DOHH2 (cell line): Measurements from ENCODE around the gene PODXL2.
A peak's percentile ranks its signal among the peaks of the same experiment; 100 is the strongest.

Source experiments
- H3F3A ChIP-seq: fragments of 200-600 bp; sonication (generic), shearing (Covaris generic); 2 replicates; pipeline ENCODE4 v1.6.0; 2016; ENCODE audit warnings: antibody characterized with exemption, mild to moderate bottlenecking; ENCODE audit not compliant: control insufficient read depth, insufficient read depth
- H3K27ac ChIP-seq: fragments of 200-600 bp; sonication (generic); 2 replicates; pipeline ENCODE4 v1.5.1; 2014; ENCODE audit warnings: low read depth, mild to moderate bottlenecking, low read length, moderate library complexity
- H3K27me3 ChIP-seq: fragments of 200-600 bp; sonication (generic); 2 replicates; pipeline ENCODE4 v1.6.1; 2014; ENCODE audit warnings: mild to moderate bottlenecking, low read length, mixed read lengths; ENCODE audit not compliant: control insufficient read depth
- H3K36me3 ChIP-seq: fragments of 200-600 bp; sonication (generic); 2 replicates; pipeline ENCODE4 v1.6.1; 2014; ENCODE audit warnings: mild to moderate bottlenecking, low read length, moderate library complexity, mixed read lengths; ENCODE audit not compliant: control insufficient read depth
- H3K4me1 ChIP-seq: fragments of 200-600 bp; sonication (generic); 2 replicates; pipeline ENCODE4 v1.6.1; 2014; ENCODE audit warnings: mild to moderate bottlenecking, low read length, mixed read lengths; ENCODE audit not compliant: control insufficient read depth
- H3K4me2 ChIP-seq: fragments of 200-600 bp; sonication (generic); 2 replicates; pipeline ENCODE4 v1.6.0; 2014; ENCODE audit warnings: mild to moderate bottlenecking, low read length, moderate library complexity
- H3K4me3 ChIP-seq: fragments of 200-600 bp; sonication (generic); 2 replicates; pipeline ENCODE4 v1.5.1; 2014; ENCODE audit warnings: mild to moderate bottlenecking, low read length, mixed read lengths
- H3K79me2 ChIP-seq: fragments of 200-600 bp; sonication (generic); 2 replicates; pipeline ENCODE4 v1.6.1; 2014; ENCODE audit warnings: mild to moderate bottlenecking, low read length, mixed read lengths; ENCODE audit not compliant: control insufficient read depth
- H3K9me2 ChIP-seq: fragments of 200-600 bp; sonication (generic); replicated peaks from 2 replicates; pipeline ENCODE4 v1.6.1; 2014; ENCODE audit warnings: mild to moderate bottlenecking, low read length, mixed read lengths; ENCODE audit not compliant: control insufficient read depth
- H3K9me3 ChIP-seq: fragments of 200-600 bp; sonication (generic); 2 replicates; pipeline ENCODE4 v1.6.1; 2014; ENCODE audit warnings: antibody characterized with exemption, low read length, mixed read lengths; ENCODE audit not compliant: control insufficient read depth, insufficient read depth
- H4K20me1 ChIP-seq: fragments of 200-600 bp; sonication (generic); 2 replicates; pipeline ENCODE4 v1.6.0; 2014; ENCODE audit warnings: low read depth, mild to moderate bottlenecking, antibody characterized with exemption, low read length, moderate library complexity; ENCODE audit not compliant: control insufficient read depth, insufficient read depth
- CTCF ChIP-seq: fragments of 200-600 bp; sonication (generic); IDR thresholded peaks from one replicate; pipeline ENCODE4 v1.5.1; 2014; ENCODE audit warnings: antibody characterized with exemption, mild to moderate bottlenecking, low read depth, low read length; ENCODE audit not compliant: poor library complexity, severe bottlenecking
- EZH2phosphoT487 ChIP-seq: fragments of 200-600 bp; sonication (generic); IDR thresholded peaks from 2 replicates; pipeline ENCODE4 v1.6.1; 2017; ENCODE audit warnings: borderline replicate concordance, mild to moderate bottlenecking, antibody characterized with exemption, low read length, moderate library complexity, mixed read lengths

Gene PODXL2

GRCh38 chr3:127670761-127671522 lies 42.0 kb downstream of the PODXL2 start:
- no peak overlapping the region for H3K27ac ChIP-seq
- peaks cover 4% of the 10 kb centered on the region; the same call in 1 of the 2 replicates for H3K79me2 ChIP-seq
- TF ChIP-seq EZH2phosphoT487 (no peak), CTCF (no peak)
- no peaks in the 10 kb centered on the region for H3K27me3 ChIP-seq
- no peaks in the 10 kb centered on the region for H3K36me3 ChIP-seq
- no peaks in the 10 kb centered on the region for H3F3A ChIP-seq
- H3K4me2 ChIP-seq: peak overlapping the region; percentile 88
- H3K4me1 ChIP-seq: peaks cover 16% of the 10 kb centered on the region
- no peaks in the 10 kb centered on the region for H4K20me1 ChIP-seq
- H3K4me3 ChIP-seq: peak overlapping the region; percentile 86
- no peaks in the 10 kb centered on the region for H3K9me3 ChIP-seq
- no peaks in the 10 kb centered on the region for H3K9me2 ChIP-seq

DNA sequence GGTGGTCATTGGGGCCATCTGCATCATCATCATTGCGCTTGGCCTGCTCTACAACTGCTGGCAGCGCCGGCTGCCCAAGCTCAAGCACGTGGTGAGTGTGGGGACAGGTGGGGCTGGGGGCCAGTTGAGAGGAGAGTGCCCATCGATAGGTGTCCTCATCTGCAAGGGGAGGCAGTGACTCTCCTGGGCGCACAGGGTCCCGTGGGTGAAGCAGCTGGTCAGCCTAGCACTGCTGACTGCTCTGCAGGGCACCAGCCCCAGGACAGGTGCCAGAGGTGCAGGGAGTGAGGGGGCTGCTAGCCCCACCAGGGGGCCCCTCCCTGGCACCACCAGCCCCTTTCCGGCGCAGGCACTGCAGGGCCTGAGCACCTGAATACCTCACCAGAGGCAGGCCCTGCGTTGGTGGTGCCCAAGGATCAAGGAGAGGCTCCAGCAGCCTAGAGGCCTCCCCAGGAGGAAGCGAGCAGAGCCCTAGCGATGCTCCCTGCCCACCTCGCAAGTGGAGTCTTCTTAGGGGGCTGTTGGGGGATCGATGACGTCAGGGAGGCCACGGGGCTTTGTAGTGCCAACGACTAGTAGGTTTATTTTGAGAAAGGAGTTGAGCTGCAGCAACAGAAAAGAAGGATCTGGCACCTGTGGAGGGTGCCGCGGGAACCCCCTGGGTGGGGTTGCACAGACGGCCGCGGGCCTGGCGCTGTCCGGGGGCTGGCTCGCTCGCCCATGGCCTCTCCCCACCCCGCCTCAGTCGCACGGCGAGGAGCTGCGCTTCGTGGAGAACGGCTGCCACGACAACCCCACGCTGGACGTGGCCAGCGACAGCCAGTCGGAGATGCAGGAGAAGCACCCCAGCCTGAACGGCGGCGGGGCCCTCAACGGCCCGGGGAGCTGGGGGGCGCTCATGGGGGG lies 42.8 kb downstream of the PODXL2 start:
- no peaks in the 10 kb centered on the region for H3K36me3 ChIP-seq
- TF ChIP-seq CTCF (no peak), EZH2phosphoT487 (no peak)
- H3K9me3 ChIP-seq: no peaks in the 10 kb centered on the region
- peak overlapping the region; percentile 88 for H3K4me2 ChIP-seq
- no peaks in the 10 kb centered on the region for H3F3A ChIP-seq
- H3K27ac ChIP-seq: peak overlapping the region; percentile 54; the same call in 1 of the 2 replicates
- H3K9me2 ChIP-seq: no peaks in the 10 kb centered on the region
- H3K4me1 ChIP-seq: peaks cover 16% of the 10 kb centered on the region
- H3K79me2 ChIP-seq: peaks cover 4% of the 10 kb centered on the region; the same call in 1 of the 2 replicates
- H3K27me3 ChIP-seq: no peaks in the 10 kb centered on the region
- peak overlapping the region; percentile 86 for H3K4me3 ChIP-seq
- no peaks in the 10 kb centered on the region for H4K20me1 ChIP-seq

GRCh38 chr3:127672429-127673190 lies 43.6 kb downstream of the PODXL2 start, which contains the start of gene ABTB1:
ABTB1 (plus strand) TSS chr3:127672952; CDS start chr3:127673026, 74 bp downstream.
- Histone ChIP-seq H3K27ac (peak within 1 kb of the TSS; percentile 54; the same call in 1 of the 2 replicates), H3K4me1 (peaks cover 16% of the 10 kb centered on the region), H3K4me2 (peak within 1 kb of the TSS; percentile 88), H3K27me3 (no peaks in the 10 kb centered on the region), H3K4me3 (peak within 1 kb of the TSS; percentile 90), H3K9me2 (no peaks in the 10 kb centered on the region), H3K79me2 (peaks cover 4% of the 10 kb centered on the region; the same call in 1 of the 2 replicates), H4K20me1 (no peaks in the 10 kb centered on the region), H3F3A (no peaks in the 10 kb centered on the region), H3K36me3 (no peaks in the 10 kb centered on the region), H3K9me3 (no peaks in the 10 kb centered on the region)
- TF ChIP-seq CTCF: no peak
- no peak for TF ChIP-seq EZH2phosphoT487
